ENCODE data around the gene ELF1. TPM values are rescaled to one million over a fixed set of nuclear protein-coding genes. Genes with fewer than 3 reads are reported as not detected.
"Not testable (repeated sequence)": the region's sequence is repeated elsewhere in the genome, so short reads cannot be mapped to it uniquely, and the experiment has no call there.

Gene ELF1
- total and polyA plus RNA-seq, 11 donors: 7.7 to 75.4 (median 33.5) TPM

GRCh38 chr13:40923867-40924266 is 95.2 kb downstream of the ELF1 start:
- no peak for ATAC-seq
- intact Hi-C loops (cut with DNase I): loop anchor here in 6 of 10 donors (5.0 to 10.0 kb wide), 4 partner anchors 61 to 152 kb away; partner anchors contain the start of genes WBP4 (in 3 of the 6) and MRPS31 (in 1 of the 6)

GRCh38 chr13:40922437-40923040 is 96.6 kb downstream of the ELF1 start:
- Histone ChIP-seq H3K4me3 (peak overlapping the region in 2 of 12 donors; percentile 4 to 76), H3K4me1 (peaks cover 0 to 16% (median 7%) of the 10 kb centered on the region in 12 donors), H3K9me3 (no peaks in the 10 kb centered on the region), H3K27me3 (no peaks in the 10 kb centered on the region), H3K27ac (peak overlapping the region in 1 of 12 donors; percentile 88), H3K36me3 (no peaks in the 10 kb centered on the region)
- DNase-seq (peak in 3 of 5 donors; percentile 13 to 62 (median 29)), ATAC-seq (no peak)
- 63 to 80% (median 69%) methylated on average over 25 to 28 of the region's 28 CpGs for WGBS, 4 donors
- no peak for TF ChIP-seq POLR2A (IDR thresholded peaks at IDR 0.05)
- TF ChIP-seq CTCF (IDR thresholded peaks at IDR 0.05): no peak
- intact Hi-C loops (cut with DNase I): loop anchor here in 6 of 10 donors (5.0 to 10.0 kb wide), 4 partner anchors 62 to 150 kb away; partner anchors contain the start of genes WBP4 (in 3 of the 6) and MRPS31 (in 1 of the 6)

More at GRCh38 chr13:40923867-40924266, 95.2 kb downstream of the ELF1 start:
- H3K4me3 ChIP-seq: no peak overlapping the region
- H3K27ac ChIP-seq: no peak overlapping the region
- H3K4me1 ChIP-seq: peaks cover 0 to 16% (median 7%) of the 10 kb centered on the region in 12 donors
- no peaks in the 10 kb centered on the region for H3K9me3 ChIP-seq
- peaks cover 0 to 8% (median 2%) of the 10 kb centered on the region in 9 donors for H3K36me3 ChIP-seq
- TF ChIP-seq POLR2A (IDR thresholded peaks at IDR 0.05) (no peak), CTCF (IDR thresholded peaks at IDR 0.05) (no peak)
- no peaks in the 10 kb centered on the region for H3K27me3 ChIP-seq
- no peak for DNase-seq

GRCh38 chr13:40920826-40921225 is 98.3 kb downstream of the ELF1 start:
- Histone ChIP-seq H3K36me3 (no peaks in the 10 kb centered on the region), H3K4me1 (peaks cover 0 to 16% (median 7%) of the 10 kb centered on the region in 12 donors), H3K9me3 (no peaks in the 10 kb centered on the region), H3K27ac (peak overlapping the region in 11 of 12 donors; percentile 63 to 91 (median 84)), H3K4me3 (peak overlapping the region; percentile 52 to 81 (median 70)), H3K27me3 (no peaks in the 10 kb centered on the region)
- WGBS, 4 donors: 21 to 30% (median 23%) methylated on average over 5 of the region's 5 CpGs
- no peak for TF ChIP-seq CTCF (IDR thresholded peaks at IDR 0.05)
- intact Hi-C loops (cut with DNase I): loop anchor here in 8 of 10 donors (1.0 to 10.0 kb wide), 6 partner anchors 64 to 149 kb away; partner anchors contain the start of genes WBP4 (in 4 of the 8) and MRPS31 (in 1 of the 8)
- ATAC-seq (no peak), DNase-seq (no peak)

- ATAC-seq, H3K27ac ChIP-seq, H3K36me3 ChIP-seq, H3K4me3 ChIP-seq, H3K9me3 ChIP-seq, DNase-seq, H3K27me3 ChIP-seq: not testable (repeated sequence)
- peaks cover 0 to 16% (median 7%) of the 10 kb centered on the region in 12 donors for H3K4me1 ChIP-seq
- intact Hi-C loops (cut with DNase I): loop anchor here in 7 of 10 donors (2.0 to 10.0 kb wide), 5 partner anchors 65 to 148 kb away; partner anchors contain the start of genes WBP4 (in 4 of the 7) and MRPS31 (in 1 of the 7)
- 94 to 97% (median 95%) methylated on average over 7 of the region's 7 CpGs for WGBS, 4 donors
Measured at GRCh38 chr13:40919901-40920300, 99.2 kb downstream of the ELF1 start.
